OCI-LY1 (cell line): ENCODE results near the gene NOVA1.

Experiments used
- CTCF ChIP-seq: fragments of 200-600 bp; sonication (generic), shearing (Covaris generic); IDR thresholded peaks from 2 replicates; pipeline ENCODE4 v1.5.1; 2017; ENCODE audit warnings: mild to moderate bottlenecking, antibody characterized with exemption, low read length, moderate library complexity, mixed read lengths
- EZH2 ChIP-seq: fragments of 200-600 bp; sonication (generic), shearing (Covaris generic); IDR thresholded peaks from 2 replicates; pipeline ENCODE4 v1.8.0; 2017; ENCODE audit warnings: borderline replicate concordance, mixed run types, mild to moderate bottlenecking, antibody characterized with exemption, low read length, moderate library complexity, mixed read lengths

- TF ChIP-seq CTCF (no peak), EZH2 (no peak)
Observed at GRCh38 chr14:26400373-26400772, 197.5 kb downstream of the NOVA1 start.
